ENCODE data around the gene LIX1L. TPM values are rescaled to one million over a fixed set of nuclear protein-coding genes. Genes with fewer than 3 reads are reported as not detected.

LIX1L gene
- total and polyA plus RNA-seq, 2 of the 13 experiments (the other 11 are each of a cell fraction or from before 2014, with no cell fraction given), result 8.1 to 24.9 TPM

- TF ChIP-seq NCOR1 (IDR thresholded peaks at IDR 0.05; ENCODE audit: borderline replicate concordance, low read length) (no peak), PRMT3 (CRISPR knock-in tag; IDR thresholded peaks at IDR 0.05; ENCODE audit: borderline replicate concordance, low read depth) (no peak), ZBTB44 (CRISPR knock-in tag; IDR thresholded peaks at IDR 0.05) (no peak), ZNF761 (CRISPR knock-in tag; conservative IDR thresholded peaks at IDR 0.05) (no peak), ELF1 (CRISPR knock-in tag; IDR thresholded peaks at IDR 0.05) (peak; percentile 67), KLF11 (CRISPR knock-in tag; IDR thresholded peaks at IDR 0.05) (no peak), ERF (CRISPR knock-in tag; IDR thresholded peaks at IDR 0.05) (0 out of 2 replicates have a peak, but pooled peaks have one; percentile 31), ZNF652 (CRISPR knock-in tag; IDR thresholded peaks at IDR 0.05; ENCODE audit: borderline replicate concordance, low read depth) (no peak), BHLHE40 (IDR thresholded peaks at IDR 0.05; ENCODE audit: low read length) (peak; percentile 9; the same call in 1 of the 2 replicates), RFXAP (CRISPR knock-in tag; IDR thresholded peaks at IDR 0.05; ENCODE audit: borderline replicate concordance) (no peak), ZNF138 (CRISPR knock-in tag; IDR thresholded peaks at IDR 0.05; ENCODE audit: low read depth) (no peak), ZMYM4 (CRISPR knock-in tag; IDR thresholded peaks at IDR 0.05) (no peak; the same call in 1 of the 2 replicates), ZNF646 (CRISPR knock-in tag; IDR thresholded peaks at IDR 0.05) (no peak), DZIP1 (CRISPR knock-in tag; IDR thresholded peaks at IDR 0.05) (no peak; the same call in 1 of the 2 replicates), CENPBD1 (CRISPR knock-in tag; IDR thresholded peaks at IDR 0.05; ENCODE audit: borderline replicate concordance, low read depth) (no peak), TARDBP (CRISPR knock-in tag; IDR thresholded peaks at IDR 0.05) (no peak), IRX3 (CRISPR knock-in tag; IDR thresholded peaks at IDR 0.05; ENCODE audit: borderline replicate concordance, low read depth) (no peak)
These were observed 39.4 kb downstream of the LIX1L start, which contains the start of gene PEX11B (continued) for GRCh38 chr1:145918144-145918991.

All from HepG2 (cell line).